ENCODE data around the gene ZNF536. TPM values are rescaled to one million over a fixed set of nuclear protein-coding genes. Genes with fewer than 3 reads are reported as not detected.

The ZNF536 gene
- total RNA-seq, 1 experiment from 2014 or later, result not detected

DNA sequence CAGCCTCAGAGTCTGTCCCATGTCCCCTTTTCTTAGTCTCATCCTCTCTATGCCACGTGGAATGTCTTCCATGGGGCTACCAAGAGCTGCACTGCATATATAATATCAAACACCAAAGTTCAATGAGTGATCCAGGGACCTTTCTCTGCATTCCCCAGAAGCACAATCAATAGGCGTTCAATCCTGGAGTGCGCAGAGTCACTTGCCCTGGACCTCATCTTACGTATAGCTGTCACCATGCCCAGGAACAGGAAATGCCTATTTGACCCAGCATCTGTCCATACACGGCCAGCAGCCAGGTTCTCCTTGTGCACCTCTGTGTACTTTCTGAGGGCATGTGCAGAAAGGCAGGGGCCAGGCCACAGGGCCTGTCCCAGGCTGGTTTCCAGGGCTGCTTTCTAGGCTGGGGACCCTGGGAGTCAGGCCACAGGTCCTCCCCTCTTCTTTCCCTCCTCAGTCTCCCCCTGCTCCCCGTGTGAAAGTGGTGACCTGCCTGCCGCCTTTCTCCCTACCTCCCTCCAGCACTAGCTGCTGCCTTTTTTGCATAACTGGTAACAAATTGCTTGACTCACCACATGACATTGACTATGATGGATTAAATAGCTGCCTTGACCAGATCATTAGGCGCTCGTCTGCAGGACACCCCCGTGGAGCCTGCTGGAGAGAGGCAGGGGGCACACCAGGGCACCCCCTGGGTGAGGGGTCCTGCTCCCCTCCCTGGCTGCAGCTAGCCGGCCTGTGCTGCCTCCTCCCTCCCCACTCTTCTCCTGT lies 222.0 kb downstream of the ZNF536 start:
- Histone ChIP-seq H3K27ac (ENCODE audit: low read length) (no peak overlapping the region), H3K27me3 (ENCODE audit: low read length) (no peaks in the 10 kb centered on the region), H3K9me2 (replicated peaks; ENCODE audit: low read length) (no peaks in the 10 kb centered on the region), H3K9me3 (ENCODE audit: low read length) (no peaks in the 10 kb centered on the region), H3K4me1 (ENCODE audit: insufficient read depth, low read length) (no peaks in the 10 kb centered on the region), H3K79me2 (ENCODE audit: low read length) (no peaks in the 10 kb centered on the region), H3K36me3 (ENCODE audit: low read depth, low read length) (no peaks in the 10 kb centered on the region), H3K4me2 (ENCODE audit: low read length) (no peak overlapping the region), H3K9ac (ENCODE audit: low read length) (no peak overlapping the region), H4K20me1 (ENCODE audit: low read length) (no peaks in the 10 kb centered on the region), H3K4me3 (ENCODE audit: low read length) (no peak overlapping the region), H3F3A (ENCODE audit: low read length, unreplicated experiment) (no peaks in the 10 kb centered on the region), H2AFZ (ENCODE audit: low read length) (no peak overlapping the region)
- ChIA-PET POLR2A (ENCODE audit: unreplicated experiment) (no interaction called here), CTCF (no interaction called here)
- ATAC-seq (no peak), DNase-seq (no peak)
- TF ChIP-seq EZH2phosphoT487 (IDR thresholded peaks at IDR 0.05; ENCODE audit: borderline replicate concordance, low read length) (no peak), EZH2 (IDR thresholded peaks at IDR 0.05; ENCODE audit: low read length, unreplicated experiment) (no peak)
- TF ChIP-seq, protein P1, sequence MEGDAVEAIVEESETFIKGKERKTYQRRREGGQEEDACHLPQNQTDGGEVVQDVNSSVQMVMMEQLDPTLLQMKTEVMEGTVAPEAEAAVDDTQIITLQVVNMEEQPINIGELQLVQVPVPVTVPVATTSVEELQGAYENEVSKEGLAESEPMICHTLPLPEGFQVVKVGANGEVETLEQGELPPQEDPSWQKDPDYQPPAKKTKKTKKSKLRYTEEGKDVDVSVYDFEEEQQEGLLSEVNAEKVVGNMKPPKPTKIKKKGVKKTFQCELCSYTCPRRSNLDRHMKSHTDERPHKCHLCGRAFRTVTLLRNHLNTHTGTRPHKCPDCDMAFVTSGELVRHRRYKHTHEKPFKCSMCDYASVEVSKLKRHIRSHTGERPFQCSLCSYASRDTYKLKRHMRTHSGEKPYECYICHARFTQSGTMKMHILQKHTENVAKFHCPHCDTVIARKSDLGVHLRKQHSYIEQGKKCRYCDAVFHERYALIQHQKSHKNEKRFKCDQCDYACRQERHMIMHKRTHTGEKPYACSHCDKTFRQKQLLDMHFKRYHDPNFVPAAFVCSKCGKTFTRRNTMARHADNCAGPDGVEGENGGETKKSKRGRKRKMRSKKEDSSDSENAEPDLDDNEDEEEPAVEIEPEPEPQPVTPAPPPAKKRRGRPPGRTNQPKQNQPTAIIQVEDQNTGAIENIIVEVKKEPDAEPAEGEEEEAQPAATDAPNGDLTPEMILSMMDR (conservative IDR thresholded peaks at IDR 0.05; ENCODE audit: low read depth, low read length), result no peak
- BruUV-seq (replicated peaks), result no TSS peak
- intact Hi-C loops (cut with micrococcal nuclease), result no loop called here

DNA sequence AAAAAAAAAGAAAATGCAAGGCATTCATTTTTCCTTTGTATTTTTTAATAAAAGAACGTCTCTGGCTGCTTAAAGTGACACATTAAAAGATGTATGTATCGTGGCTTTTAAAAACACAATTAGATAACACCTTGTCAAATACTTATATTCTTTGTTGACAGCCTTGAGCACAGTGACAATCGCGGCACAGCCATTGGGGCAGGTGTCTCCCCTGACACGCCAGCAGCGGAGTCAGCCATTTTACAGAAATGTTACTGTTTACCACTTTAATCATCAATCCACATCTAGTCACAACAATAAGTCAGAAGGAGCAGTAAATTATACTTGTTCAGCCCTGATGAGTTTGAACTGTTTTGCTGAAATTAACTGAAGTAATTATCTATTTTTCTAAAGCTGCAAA lies 224.1 kb downstream of the ZNF536 start:
- POLR2A ChIA-PET (ENCODE audit: unreplicated experiment), result no interaction called here
- TF ChIP-seq EZH2phosphoT487 (IDR thresholded peaks at IDR 0.05; ENCODE audit: borderline replicate concordance, low read length), result no peak
- TF ChIP-seq, protein P1 (conservative IDR thresholded peaks at IDR 0.05; ENCODE audit: low read depth, low read length), result no peak
- no peak for TF ChIP-seq EZH2 (IDR thresholded peaks at IDR 0.05; ENCODE audit: low read length, unreplicated experiment)
- Histone ChIP-seq H3K4me3 (ENCODE audit: low read length) (no peak overlapping the region), H3K79me2 (ENCODE audit: low read length) (no peaks in the 10 kb centered on the region), H2AFZ (ENCODE audit: low read length) (no peak overlapping the region), H3K9me3 (ENCODE audit: low read length) (no peaks in the 10 kb centered on the region), H3K4me2 (ENCODE audit: low read length) (no peak overlapping the region), H3K36me3 (ENCODE audit: low read depth, low read length) (no peaks in the 10 kb centered on the region), H3K9ac (ENCODE audit: low read length) (no peak overlapping the region), H3K9me2 (replicated peaks; ENCODE audit: low read length) (no peaks in the 10 kb centered on the region), H3K27me3 (ENCODE audit: low read length) (no peaks in the 10 kb centered on the region), H3F3A (ENCODE audit: low read length, unreplicated experiment) (no peaks in the 10 kb centered on the region), H3K4me1 (ENCODE audit: insufficient read depth, low read length) (no peaks in the 10 kb centered on the region), H3K27ac (ENCODE audit: low read length) (no peak overlapping the region), H4K20me1 (ENCODE audit: low read length) (no peaks in the 10 kb centered on the region)
- CTCF ChIA-PET, result no interaction called here
- intact Hi-C loops (cut with micrococcal nuclease), result no loop called here
- BruUV-seq (replicated peaks), result no TSS peak
- ATAC-seq, result no peak
- no peak for DNase-seq

DNA sequence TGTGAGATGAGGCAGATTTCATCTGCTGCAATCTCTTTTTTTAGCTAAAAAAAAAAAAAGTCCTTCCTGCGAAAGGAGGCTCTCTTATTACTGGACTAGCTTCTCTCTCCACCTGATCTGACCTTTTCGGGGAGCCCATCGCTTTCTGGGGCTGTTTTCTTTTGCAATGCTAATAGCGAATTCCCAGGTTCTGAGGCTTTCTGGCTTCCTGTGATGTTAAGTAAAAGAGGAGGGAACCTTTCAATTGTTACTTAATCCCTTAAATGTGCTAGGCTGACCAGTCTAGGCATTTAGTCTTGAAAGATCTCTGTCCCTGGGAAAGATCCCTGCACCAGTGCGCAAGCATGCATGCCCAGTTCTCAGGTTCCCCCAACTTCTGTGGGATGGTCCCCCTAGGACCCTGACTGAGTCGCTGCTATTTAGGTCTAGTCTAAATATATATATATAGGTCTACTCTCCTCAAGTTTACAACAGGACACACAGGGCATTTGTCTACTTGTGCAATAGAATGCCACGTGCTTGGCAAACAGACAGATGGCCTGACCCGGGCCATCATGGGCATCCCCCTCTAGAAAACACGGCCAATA lies 224.7 kb downstream of the ZNF536 start:
- H3K27me3 ChIP-seq (ENCODE audit: low read length), result no peaks in the 10 kb centered on the region
- no peak overlapping the region for H3K9ac ChIP-seq (ENCODE audit: low read length)
- H2AFZ ChIP-seq (ENCODE audit: low read length), result no peak overlapping the region
- H3K36me3 ChIP-seq (ENCODE audit: low read depth, low read length), result no peaks in the 10 kb centered on the region
- H4K20me1 ChIP-seq (ENCODE audit: low read length), result no peaks in the 10 kb centered on the region
- no peak for TF ChIP-seq EZH2phosphoT487 (IDR thresholded peaks at IDR 0.05; ENCODE audit: borderline replicate concordance, low read length)
- no peak for TF ChIP-seq EZH2 (IDR thresholded peaks at IDR 0.05; ENCODE audit: low read length, unreplicated experiment)
- TF ChIP-seq, protein P1 (conservative IDR thresholded peaks at IDR 0.05; ENCODE audit: low read depth, low read length), result no peak
- H3K9me3 ChIP-seq (ENCODE audit: low read length), result no peaks in the 10 kb centered on the region
- DNase-seq (no peak), ATAC-seq (no peak)
- ChIA-PET POLR2A (ENCODE audit: unreplicated experiment) (no interaction called here), CTCF (no interaction called here)
- H3K4me1 ChIP-seq (ENCODE audit: insufficient read depth, low read length), result no peaks in the 10 kb centered on the region
- H3K4me2 ChIP-seq (ENCODE audit: low read length), result no peak overlapping the region
- no peaks in the 10 kb centered on the region for H3K9me2 ChIP-seq (replicated peaks; ENCODE audit: low read length)
- no TSS peak for BruUV-seq (replicated peaks)
- no peak overlapping the region for H3K4me3 ChIP-seq (ENCODE audit: low read length)
- no peak overlapping the region for H3K27ac ChIP-seq (ENCODE audit: low read length)
- H3F3A ChIP-seq (ENCODE audit: low read length, unreplicated experiment), result no peaks in the 10 kb centered on the region
- intact Hi-C loops (cut with micrococcal nuclease), result no loop called here
- H3K79me2 ChIP-seq (ENCODE audit: low read length), result no peaks in the 10 kb centered on the region
